H1 (cell line): Measurements from ENCODE around the gene NPSR1. TPM values are rescaled to one million over a fixed set of nuclear protein-coding genes. Genes with fewer than 3 reads are reported as not detected.

Experiments
- CTCF ChIA-PET: fragments of 300-600 bp; sonication (Branson Sonifier 250); formaldehyde crosslinking; loops from one replicate; lab custom pipeline; 2021; ENCODE audit not compliant: partially characterized antibody; lab: Charles Lee
- POLR2A ChIA-PET: fragments of 300-600 bp; sonication (Branson Sonifier 250); formaldehyde crosslinking; loops from one replicate; lab custom pipeline; 2021; ENCODE audit warnings: inconsistent platforms; ENCODE audit not compliant: partially characterized antibody; lab: Charles Lee
- DNase-seq, 2 experiments: peaks; one replicate each; pipeline versions ENCODE4 v3.0.0 to v3.0.0-alpha.2; 2010 to 2022; ENCODE audit warnings: low spot score in 2 of 2, low read depth in 1 of 2, mixed read lengths in 1 of 2
- FAIRE-seq: peaks from 2 replicates; lab custom pipeline; 2011; peaks lifted over from hg19 to GRCh38; lab: Jason Lieb, UNC
- H2AFZ ChIP-seq: 2 replicates; pipeline ENCODE4 v1.8.1; 2012; ENCODE audit warnings: low read length, inconsistent platforms
- H2AK5ac ChIP-seq: 2 replicates; pipeline ENCODE4 v1.6.1; 2013; ENCODE audit warnings: low read depth, low read length
- H2BK120ac ChIP-seq: replicated peaks from 2 replicates; pipeline ENCODE3; 2013; ENCODE audit warnings: low read depth, low read length, inconsistent platforms
- H2BK12ac ChIP-seq: 2 replicates; pipeline ENCODE4 v1.6.1; 2013; ENCODE audit warnings: low read depth, low read length
- H2BK15ac ChIP-seq: 2 replicates; pipeline ENCODE4 v1.6.1; 2013; ENCODE audit warnings: low read length
- H2BK20ac ChIP-seq: 2 replicates; pipeline ENCODE4 v1.6.1; 2013; ENCODE audit warnings: low read length
- H2BK5ac ChIP-seq: 2 replicates; pipeline ENCODE4 v1.6.1; 2013; ENCODE audit warnings: low read depth, low read length
- H3K14ac ChIP-seq: 2 replicates; pipeline ENCODE4 v1.6.1; 2013; ENCODE audit warnings: inconsistent platforms; ENCODE audit not compliant: insufficient read length
- H3K18ac ChIP-seq: 2 replicates; pipeline ENCODE4 v1.6.1; 2013; ENCODE audit warnings: low read length; ENCODE audit errors: extremely low read depth
- H3K23ac ChIP-seq: 2 replicates; pipeline ENCODE4 v1.6.1; 2013; ENCODE audit warnings: inconsistent platforms; ENCODE audit not compliant: insufficient read length
- H3K23me2 ChIP-seq: 2 replicates; pipeline ENCODE4 v1.6.1; 2013; ENCODE audit warnings: low read depth, low read length
- H3K27ac ChIP-seq: 2 replicates; pipeline ENCODE4 v1.6.1; 2011; ENCODE audit warnings: low read depth, low read length, inconsistent platforms
- H3K27me3 ChIP-seq, 4 experiments: replicated peaks in 1 of 4; 1 replicate in 1 of 4; 2 replicates in 3 of 4; pipeline versions ENCODE4 v1.6.1 to v1.8.1; 2011 to 2013; ENCODE audit warnings: low read length in 3 of 4, mild to moderate bottlenecking in 3 of 4, inconsistent platforms in 2 of 4, mixed read lengths in 2 of 4, moderate library complexity in 1 of 4; ENCODE audit not compliant: control insufficient read depth in 3 of 4, insufficient read depth in 3 of 4; ENCODE audit errors: extremely low read depth in 1 of 4
- H3K36me3 ChIP-seq, 4 experiments: 2 replicates each; pipeline versions ENCODE4 v1.6.1 to v1.8.1; 2011 to 2013; ENCODE audit warnings: mild to moderate bottlenecking in 4 of 4, low read length in 3 of 4, moderate library complexity in 2 of 4, control low read depth in 1 of 4, inconsistent platforms in 1 of 4; ENCODE audit not compliant: insufficient read depth in 4 of 4, control insufficient read depth in 2 of 4
- H3K4ac ChIP-seq: replicated peaks from 2 replicates; pipeline ENCODE3; 2013; ENCODE audit warnings: low read length, low read depth, mixed read lengths, inconsistent platforms; ENCODE audit not compliant: insufficient read length
- H3K4me1 ChIP-seq, 4 experiments: replicated peaks in 1 of 4; 1 replicate in 1 of 4; 2 replicates in 3 of 4; pipeline versions ENCODE4 v1.6.1 to v1.8.1; 2011 to 2013; ENCODE audit warnings: low read length in 3 of 4, inconsistent platforms in 2 of 4, mixed read lengths in 1 of 4; ENCODE audit not compliant: insufficient read depth in 4 of 4, control insufficient read depth in 3 of 4
- H3K4me2 ChIP-seq, 2 experiments: 2 replicates each; pipeline versions ENCODE4 v1.6.1 to v1.8.1; 2011 to 2013; ENCODE audit warnings: low read depth in 2 of 2, low read length in 2 of 2, control low read depth in 1 of 2, inconsistent platforms in 1 of 2, mild to moderate bottlenecking in 1 of 2; ENCODE audit not compliant: insufficient read depth in 1 of 2
- H3K4me3 ChIP-seq, 4 experiments: fragments of 200-600, 300-600 bp in 1 of 4; sonication (generic), shearing (Covaris generic), sonication (Bioruptor Twin) in 1 of 4; 2 replicates each; pipeline versions ENCODE4 v1.5.1 to v1.8.1; 2011 to 2016; ENCODE audit warnings: low read length in 4 of 4, low read depth in 3 of 4, control low read depth in 2 of 4, inconsistent platforms in 2 of 4, mild to moderate bottlenecking in 2 of 4, mixed read lengths in 1 of 4, moderate library complexity in 1 of 4; ENCODE audit not compliant: insufficient read depth in 2 of 4; ENCODE audit errors: extremely low read depth in 1 of 4
- H3K56ac ChIP-seq: replicated peaks from 2 replicates; pipeline ENCODE3; 2013; ENCODE audit warnings: low read depth, mild to moderate bottlenecking, mixed read lengths, low read length, inconsistent platforms; ENCODE audit not compliant: insufficient read length
- H3K79me1 ChIP-seq: 2 replicates; pipeline ENCODE4 v1.6.1; 2013; ENCODE audit warnings: low read depth, low read length, control low read depth
- H3K79me2 ChIP-seq, 2 experiments: 2 replicates each; pipeline versions ENCODE4 v1.6.1 to v1.8.1; 2012 to 2013; ENCODE audit warnings: low read length in 2 of 2, mild to moderate bottlenecking in 2 of 2, inconsistent platforms in 1 of 2; ENCODE audit not compliant: insufficient read depth in 2 of 2, control insufficient read depth in 1 of 2
- H3K9ac ChIP-seq, 4 experiments: replicated peaks in 1 of 4; 1 replicate in 1 of 4; 2 replicates in 3 of 4; pipeline versions ENCODE4 v1.6.1 to v1.8.1; 2011 to 2013; ENCODE audit warnings: low read depth in 3 of 4, low read length in 3 of 4, control low read depth in 2 of 4, mild to moderate bottlenecking in 2 of 4, moderate library complexity in 2 of 4, inconsistent platforms in 1 of 4; ENCODE audit errors: extremely low read depth in 1 of 4
- H3K9me3 ChIP-seq, 2 experiments: 2 replicates each; pipeline versions ENCODE4 v1.6.1 to v1.8.1; 2012 to 2013; ENCODE audit warnings: mild to moderate bottlenecking in 2 of 2, moderate library complexity in 2 of 2, control low read depth in 1 of 2, inconsistent platforms in 1 of 2, low read depth in 1 of 2, low read length in 1 of 2, mixed read lengths in 1 of 2; ENCODE audit not compliant: insufficient read depth in 2 of 2
- H4K20me1 ChIP-seq, 2 experiments: replicated peaks in 1 of 2; 2 replicates each; pipeline versions ENCODE3 to v1.8.1; 2011 to 2013; ENCODE audit warnings: inconsistent platforms in 2 of 2, low read length in 2 of 2, mild to moderate bottlenecking in 1 of 2; ENCODE audit not compliant: insufficient read depth in 2 of 2, control insufficient read depth in 1 of 2
- H4K5ac ChIP-seq: 2 replicates; pipeline ENCODE4 v1.6.1; 2013; ENCODE audit warnings: low read length, low read depth, mixed read lengths, inconsistent platforms; ENCODE audit not compliant: insufficient read length
- H4K8ac ChIP-seq: 2 replicates; pipeline ENCODE4 v1.8.0; 2013; ENCODE audit warnings: mild to moderate bottlenecking, moderate library complexity, low read length, inconsistent platforms; ENCODE audit not compliant: insufficient read depth; ENCODE audit errors: extremely low read depth
- H4K91ac ChIP-seq: replicated peaks from 2 replicates; pipeline ENCODE3; 2013; ENCODE audit warnings: low read length, mixed read lengths, inconsistent platforms; ENCODE audit not compliant: insufficient read length
- HDAC2 ChIP-seq, 2 experiments: fragments of 300-600 bp in 1 of 2; sonication (generic) in 1 of 2; IDR thresholded peaks; 2 replicates each; pipeline ENCODE4 v1.6.1; 2011 to 2012; ENCODE audit warnings: low read depth in 2 of 2, low read length in 2 of 2, mild to moderate bottlenecking in 2 of 2, moderate library complexity in 2 of 2, borderline replicate concordance in 1 of 2, inconsistent platforms in 1 of 2
- HDAC6 ChIP-seq: IDR thresholded peaks from one replicate; pipeline ENCODE4 v1.7.1; 2012; ENCODE audit warnings: low read depth, mild to moderate bottlenecking, inconsistent platforms, low read length, moderate library complexity
- JUND ChIP-seq: IDR thresholded peaks from 2 replicates; pipeline ENCODE4 v1.6.1; 2011; ENCODE audit warnings: mild to moderate bottlenecking, improper control_type of control experiment, low read length
- SAP30 ChIP-seq: fragments of 300-600 bp; sonication (generic); IDR thresholded peaks from 2 replicates; pipeline ENCODE4 v1.7.1; 2012; ENCODE audit warnings: low read length, moderate library complexity, mild to moderate bottlenecking, inconsistent platforms; ENCODE audit not compliant: insufficient read depth, insufficient replicate concordance
- WGBS, 2 experiments: shearing (Covaris generic) in 1 of 2; methylation state at CpG; one replicate each; pipeline versions ENCODE4 v1.1.6 to v1.1.7; 2013 to 2015; ENCODE audit warnings: low lambda C conversion rate in 2 of 2, mixed read lengths in 2 of 2, inconsistent platforms in 1 of 2, low coverage in 1 of 2, missing lambda C conversion rate in 1 of 2; ENCODE audit not compliant: insufficient replicate concordance in 2 of 2, insufficient coverage in 1 of 2, insufficient read length in 1 of 2; ENCODE audit errors: extremely low coverage in 1 of 2, missing lambda C conversion rate in 1 of 2; 5-methylcytosine and 5-hydroxymethylcytosine counted together
- polyA plus RNA-seq, 7 experiments: library from polyadenylated mRNA; depleted of rRNA in 3 of 7; stranded (reverse) in 5 of 7; unstranded in 2 of 7; fragments of >200 nt in 5 of 7; fragments of 200-250 nt in 2 of 7; gene quantifications; 1 replicate in 5 of 7; 2 replicates in 1 of 7; 4 replicates in 1 of 7; pipeline versions ENCODE4 v1.2.1 to v1.2.3, GENCODE V29; 2011 to 2013; ENCODE audit warnings: missing spikeins in 2 of 7, mixed read lengths in 2 of 7
- total RNA-seq: library from RNA; stranded (reverse); fragmentation: NEBNext Ultra II Directional; extraction: Animal tissue kit (Norgen Biotek cat#: 25700); gene quantifications from 2 replicates; pipeline ENCODE4 v1.2.1, GENCODE V29; 2021

NPSR1 gene
- total and polyA plus RNA-seq, 2 of the 8 experiments (the other 6 are each of a cell fraction or from before 2014, with no cell fraction given): not detected

- H3K4me3 ChIP-seq: no peak overlapping the region
- no peak overlapping the region for H2BK5ac ChIP-seq
- H2AK5ac ChIP-seq: no peak overlapping the region
- H3K4me2 ChIP-seq: peak overlapping the region in 1 of 2 experiments; percentile 25; a peak in 1 of 4 replicates
- no peak overlapping the region for H3K4ac ChIP-seq
- no peaks in the 10 kb centered on the region for H3K23me2 ChIP-seq
- DNase-seq (no peak), FAIRE-seq (no peak)
- peaks cover 0 to 11% (median 1%) of the 10 kb centered on the region in 4 experiments; a peak in 2 of 7 replicates for H3K27me3 ChIP-seq
- WGBS, 2 experiments: 65% methylated on average over 8 of the region's 8 CpGs; no CpG with 5 or more reads in 1 of the 2 experiments
- H4K5ac ChIP-seq: no peak overlapping the region
- H4K8ac ChIP-seq: no peak overlapping the region
- H3K36me3 ChIP-seq: no peaks in the 10 kb centered on the region
- no peaks in the 10 kb centered on the region for H3K79me1 ChIP-seq
- H4K91ac ChIP-seq: no peak overlapping the region
- H3K79me2 ChIP-seq: no peaks in the 10 kb centered on the region
- no peak overlapping the region for H3K23ac ChIP-seq
- ChIA-PET CTCF (interaction anchor here (0.9 to 8.1 kb wide), 4 partner anchors 8 to 341 kb away, joined by 3 to 61 read pairs (median 3); no protein-coding TSS in a partner anchor), POLR2A (interaction anchor here (1.3 kb wide), 1 partner anchor 11 kb away, joined by 3 read pairs; no protein-coding TSS in a partner anchor)
- H3K14ac ChIP-seq: no peak overlapping the region
- no peak overlapping the region for H3K56ac ChIP-seq
- no peaks in the 10 kb centered on the region for H3K9me3 ChIP-seq
- 0 out of 2 replicates have a peak overlapping the region, but pooled peaks have one; percentile 35 for H2BK20ac ChIP-seq
- H2AFZ ChIP-seq: no peak overlapping the region
- H3K18ac ChIP-seq: peak overlapping the region; percentile 40; the same call in 1 of the 2 replicates
- no peak overlapping the region for H3K9ac ChIP-seq
- 0 out of 2 replicates have a peak overlapping the region, but pooled peaks have one; percentile 51 for H2BK12ac ChIP-seq
- no peak overlapping the region for H3K27ac ChIP-seq
- H2BK120ac ChIP-seq: no peak overlapping the region
- H4K20me1 ChIP-seq: no peaks in the 10 kb centered on the region
- H3K4me1 ChIP-seq: peaks cover 0 to 14% (median 11%) of the 10 kb centered on the region in 4 experiments; a peak in 5 of 7 replicates
- H2BK15ac ChIP-seq: no peak overlapping the region
- TF ChIP-seq SAP30 (no peak), HDAC6 (no peak), HDAC2 (IDR thresholded peaks at IDR 0.05; ENCODE audit: borderline replicate concordance in 1 of 2, low read depth in 2 of 2, low read length in 2 of 2) (no peak), JUND (no peak)
These were observed 4.2 kb downstream of the NPSR1 start for GRCh38 chr7:34662058-34662708.
